Erythroblast (primary cell): ENCODE results near the gene SAA4.

Experiments used
- GATA1 ChIP-seq: IDR thresholded peaks from 2 replicates; pipeline ENCODE4 v1.6.1; 2011; ENCODE audit warnings: low read depth, mild to moderate bottlenecking, control low read depth, low read length, moderate library complexity
- POLR2A ChIP-seq: IDR thresholded peaks from 2 replicates; pipeline ENCODE4 v1.6.1; 2011; ENCODE audit warnings: mild to moderate bottlenecking, low read length

GRCh38 chr11:18254781-18255361 is 18.3 kb upstream of the SAA4 start:
- TF ChIP-seq POLR2A (no peak), GATA1 (no peak)
